GM13976 (cell line): Measurements from ENCODE around the gene ATP10B.
"Not testable (repeated sequence)": the region's sequence is repeated elsewhere in the genome, so short reads cannot be mapped to it uniquely, and the experiment has no call there.

Source experiments
- DNase-seq: peaks from one replicate; pipeline ENCODE4 v3.0.0; 2012; ENCODE audit warnings: low spot score
- CTCF ChIP-seq: IDR thresholded peaks from 2 replicates; pipeline ENCODE4 v1.5.1; 2012; ENCODE audit warnings: borderline replicate concordance, mild to moderate bottlenecking; ENCODE audit not compliant: insufficient read depth; ENCODE audit errors: extremely low read depth, missing control alignments, control extremely low read depth
- in situ Hi-C: fragments of 300-500 bp; cut with MboI; formaldehyde crosslinking; loops from one replicate; pipeline ENCODE4 v1.12.0; 2022; ENCODE audit warnings: low sequenced_read_pairs, mixed read lengths, inconsistent platforms; ENCODE audit not compliant: unreplicated experiment

The ATP10B gene

GRCh38 chr5:160824301-160825001 lies 27.6 kb downstream of the ATP10B start:
- TF ChIP-seq CTCF, result no peak
- in situ Hi-C loops, result no loop called here
- no peak for DNase-seq

DNA sequence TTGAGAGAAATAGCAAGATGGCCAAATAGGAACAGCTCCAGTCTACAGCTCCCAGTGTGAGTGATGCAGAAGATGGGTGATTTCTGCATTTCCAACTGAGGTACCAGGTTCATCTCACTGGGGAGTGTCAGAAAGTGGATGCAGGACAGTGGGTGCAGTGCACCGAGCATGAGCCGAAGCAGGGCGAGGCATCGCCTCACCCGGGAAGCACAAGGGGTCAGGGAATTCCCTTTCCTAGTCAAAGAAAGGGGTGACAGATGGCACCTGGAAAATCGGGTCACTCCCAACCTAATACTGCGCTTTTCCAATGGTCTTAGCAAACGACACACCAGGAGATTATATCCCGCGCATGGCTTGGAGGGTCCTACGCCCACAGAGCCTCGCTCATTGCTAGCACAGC lies 39.0 kb downstream of the ATP10B start:
- in situ Hi-C loops, result not testable (repeated sequence)

DNA sequence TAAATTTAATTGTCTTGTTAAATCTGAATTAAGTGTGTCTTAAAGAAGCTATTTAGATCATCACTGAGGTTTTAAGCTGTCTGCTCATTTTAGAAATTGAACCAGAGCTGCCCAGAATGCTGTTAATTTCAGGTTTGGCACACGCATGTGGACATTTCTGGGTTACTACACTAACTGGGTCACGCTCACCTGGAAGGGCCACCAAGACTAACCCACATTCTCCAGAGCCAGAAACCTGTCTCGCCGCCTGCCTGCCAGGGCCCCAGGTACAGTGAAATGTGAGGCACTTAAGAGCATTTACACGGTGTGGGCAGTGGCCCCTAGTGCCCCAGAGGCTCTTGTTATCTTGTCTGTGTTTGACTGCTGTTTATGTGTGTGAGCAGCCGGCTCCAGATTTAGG lies 46.6 kb downstream of the ATP10B start:
- no peak for DNase-seq
- in situ Hi-C loops, result no loop called here
- no peak for TF ChIP-seq CTCF

More for the DNA sequence above, 39.0 kb downstream of the ATP10B start:
- not testable (repeated sequence) for DNase-seq

DNA sequence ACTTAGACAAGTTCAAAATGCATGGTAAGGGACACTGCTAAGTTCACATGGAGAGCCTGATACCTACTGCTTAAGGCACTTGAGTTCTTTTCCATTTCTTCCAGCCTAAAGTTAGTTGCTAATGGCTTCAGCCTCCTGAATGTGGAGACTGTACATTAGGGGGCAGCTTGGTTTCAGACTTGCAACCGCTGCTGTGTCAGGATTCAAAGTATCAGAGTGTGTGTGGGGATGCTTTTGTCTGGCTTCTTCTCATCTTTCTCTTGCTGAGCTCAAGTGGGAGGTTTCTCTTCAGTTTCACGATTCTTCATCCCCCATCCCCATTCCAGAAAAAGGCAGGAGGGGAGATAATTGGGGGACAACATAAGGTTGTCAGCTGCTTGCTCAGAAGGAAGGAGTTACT lies 49.4 kb downstream of the ATP10B start:
- no peak for DNase-seq
- in situ Hi-C loops, result no loop called here
- TF ChIP-seq CTCF, result peak; percentile 15

GRCh38 chr5:160800375-160801275 lies 51.4 kb downstream of the ATP10B start:
- in situ Hi-C loops, result no loop called here
- no peak for TF ChIP-seq CTCF
- no peak for DNase-seq

GRCh38 chr5:160799184-160799583 lies 52.8 kb downstream of the ATP10B start:
- peak; percentile 10 for DNase-seq
- TF ChIP-seq CTCF, result no peak
- in situ Hi-C loops, result no loop called here

GRCh38 chr5:160797020-160797419 lies 55.0 kb downstream of the ATP10B start:
- no peak for DNase-seq
- no peak for TF ChIP-seq CTCF
- in situ Hi-C loops, result no loop called here
